Renal cortex interstitium (tissue), 11 donors: ENCODE measurements around the gene TOR3A. TPM values are rescaled to one million over a fixed set of nuclear protein-coding genes. Genes with fewer than 3 reads are reported as not detected.

Experiments used
- DNase-seq, 11 donors: peaks; one replicate each; pipeline ENCODE4 v3.0.0-alpha.2; 2013; ENCODE audit warnings: low read depth in 9 of 11, low spot score in 4 of 11; ENCODE audit errors: extremely low read depth in 1 of 11
- polyA plus RNA-seq, 3 donors: library from polyadenylated mRNA; unstranded; fragments of 120-200 nt; gene quantifications; one replicate each; pipeline ENCODE4 v1.2.1, GENCODE V29; 2013; ENCODE audit not compliant: insufficient read length in 3 of 3

TOR3A gene
- polyA plus RNA-seq, 3 donors: 23.1 to 24.5 (median 23.7) TPM

GRCh38 chr1:179053486-179053885 lies 28.4 kb upstream of the TOR3A start:
- DNase-seq: no peak

GRCh38 chr1:179055937-179056336 lies 25.9 kb upstream of the TOR3A start:
- DNase-seq: no peak

DNA sequence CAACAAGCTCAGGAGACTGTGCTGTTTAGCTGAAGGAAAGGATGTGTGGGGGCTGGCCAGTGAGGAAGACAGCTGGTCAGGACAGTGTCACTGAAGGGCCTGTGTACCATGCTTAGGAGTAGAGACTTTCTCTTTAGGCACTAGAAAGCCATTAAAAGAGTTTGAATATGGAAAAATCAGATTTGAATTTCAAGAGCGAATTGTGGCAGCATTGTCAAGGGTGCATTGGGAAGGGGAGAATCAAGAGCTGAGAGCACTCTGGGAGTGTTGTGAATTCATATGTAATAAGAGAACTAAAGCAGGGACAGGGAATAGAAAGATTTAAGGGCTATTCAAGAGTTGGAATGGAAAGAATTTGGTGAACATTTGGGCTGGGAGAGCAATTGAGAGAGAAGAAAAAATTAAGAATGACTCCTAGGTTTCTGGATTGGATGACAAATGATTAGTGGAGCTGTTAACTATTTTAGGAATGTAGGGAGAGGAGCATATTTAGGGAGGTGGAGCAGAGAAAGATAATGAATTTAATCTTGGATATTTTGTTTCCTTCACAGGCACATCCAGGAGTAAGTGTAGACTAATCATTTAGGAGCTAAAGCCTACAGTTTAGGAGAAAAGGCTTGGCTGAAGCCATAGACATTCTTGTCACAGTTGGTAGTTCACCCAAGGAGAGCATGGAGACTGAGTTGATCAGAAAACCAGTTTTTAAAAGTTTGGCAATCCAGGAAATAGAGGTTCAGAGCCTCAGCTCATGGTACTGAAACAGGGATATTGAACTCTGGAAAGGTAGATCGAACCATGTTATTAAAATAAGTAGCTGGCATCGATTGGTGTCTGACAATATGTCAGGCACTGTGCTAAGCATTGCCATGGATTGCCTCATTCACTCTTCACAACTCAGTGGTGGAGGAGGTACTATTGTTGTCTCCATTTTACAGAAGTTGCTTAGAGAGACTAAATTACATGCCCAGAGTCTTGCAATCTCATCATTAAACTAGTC lies 23.1 kb upstream of the TOR3A start:
- DNase-seq: no peak

- DNase-seq: no peak
These were observed 20.2 kb upstream of the TOR3A start for GRCh38 chr1:179061360-179062282.

GRCh38 chr1:179066471-179066870 lies 15.4 kb upstream of the TOR3A start:
- DNase-seq: no peak

- no peak for DNase-seq
These were observed 4.5 kb upstream of the TOR3A start for GRCh38 chr1:179077396-179077795.

GRCh38 chr1:179079113-179079761 lies 2.6 kb upstream of the TOR3A start:
- DNase-seq: peak in 9 of 11 donors; percentile 36 to 74 (median 53)

DNA sequence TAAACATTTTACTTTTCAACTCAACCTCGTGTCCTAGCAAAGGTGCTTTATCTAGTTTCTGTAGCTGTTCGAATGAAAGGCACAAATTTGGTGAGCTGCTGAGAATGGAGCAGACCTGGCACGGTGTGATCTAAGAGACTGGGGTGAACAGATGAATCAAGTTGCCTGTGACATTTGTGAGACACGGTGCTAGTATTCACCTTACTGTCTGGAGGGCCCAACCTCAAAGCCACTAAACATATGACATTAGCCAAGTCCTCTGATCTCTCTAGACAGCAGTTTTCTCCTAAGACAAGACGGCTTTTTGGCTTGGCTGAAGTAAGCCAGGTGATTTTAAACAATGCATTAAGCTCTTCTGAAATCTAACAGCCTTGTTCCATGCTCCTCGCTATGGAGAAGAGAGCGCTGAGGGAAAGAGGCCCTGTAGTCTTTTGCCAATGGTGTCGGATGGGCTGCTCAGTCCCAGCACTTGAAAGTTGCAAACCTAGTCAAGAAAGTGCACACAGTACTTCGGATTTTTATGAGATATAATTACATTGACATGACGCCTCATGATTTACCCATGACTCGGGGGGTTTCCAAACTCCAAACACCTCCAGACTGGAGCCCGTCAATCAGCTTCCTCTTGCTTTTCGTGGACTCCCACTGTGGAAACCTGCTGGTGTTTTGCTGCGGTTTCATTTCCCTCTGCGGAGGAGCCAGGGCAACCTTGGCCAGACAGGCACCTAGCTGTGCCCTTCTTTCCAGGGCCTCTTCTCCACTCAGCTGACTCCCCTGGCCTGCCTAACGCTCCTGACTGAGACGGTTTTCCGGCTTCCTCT lies 794 bp upstream of the TOR3A start:
- DNase-seq: no peak

DNA sequence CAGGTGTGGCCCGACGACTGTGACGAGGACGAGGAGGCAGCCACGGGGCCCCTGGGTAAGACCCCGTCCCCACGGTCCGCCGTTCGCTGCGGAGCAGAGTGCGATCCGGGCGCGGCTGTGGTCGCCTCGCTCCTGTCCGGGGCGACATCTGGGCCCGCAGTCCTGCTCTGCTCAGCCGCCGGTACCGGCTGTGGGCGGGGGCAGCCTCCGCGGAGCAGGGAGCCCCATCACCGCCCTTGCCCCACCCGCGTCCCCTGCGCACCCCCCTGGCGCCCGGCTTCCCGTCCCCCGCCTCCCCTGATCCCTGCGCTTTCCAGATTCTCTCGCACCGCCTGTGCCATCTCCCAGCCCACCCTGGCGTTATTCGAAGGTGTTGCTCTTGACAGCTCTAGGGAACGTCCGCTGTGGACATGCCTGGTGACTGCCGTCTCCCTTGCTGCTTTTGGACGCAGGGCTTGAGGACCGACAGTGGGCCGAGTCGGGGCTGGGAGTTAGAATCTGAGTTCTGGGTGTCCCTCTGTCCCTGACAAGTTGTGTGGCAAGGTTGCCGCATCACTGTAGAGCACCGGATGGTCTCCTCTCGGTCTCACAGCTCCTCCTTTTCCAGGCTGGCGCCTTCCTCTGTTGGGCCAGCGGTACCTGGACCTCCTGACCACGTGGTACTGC lies 596 bp downstream of the TOR3A start:
- DNase-seq: peak in 4 of 11 donors; percentile 22 to 32 (median 25)

- DNase-seq: no peak
These were observed 1.1 kb downstream of the TOR3A start for GRCh38 chr1:179082999-179083335.

GRCh38 chr1:179083533-179083932 lies 1.7 kb downstream of the TOR3A start:
- DNase-seq: no peak

DNA sequence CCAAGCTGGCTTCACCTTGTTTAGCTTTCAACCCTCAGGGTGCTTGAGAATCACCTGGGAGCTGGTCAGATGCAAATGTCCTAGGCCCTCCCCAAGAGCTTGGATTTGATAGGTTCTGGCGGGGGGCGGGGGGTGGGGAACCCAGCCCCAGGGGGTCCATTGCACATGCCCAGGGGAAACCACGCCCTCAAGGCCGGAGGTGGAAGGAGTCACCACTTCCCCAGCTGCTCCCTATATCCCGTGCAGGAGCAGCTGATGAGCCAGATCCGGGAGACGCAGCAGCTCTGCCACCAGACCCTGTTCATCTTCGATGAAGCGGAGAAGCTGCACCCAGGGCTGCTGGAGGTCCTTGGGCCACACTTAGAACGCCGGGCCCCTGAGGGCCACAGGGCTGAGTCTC lies 5.8 kb downstream of the TOR3A start:
- no peak for DNase-seq

DNA sequence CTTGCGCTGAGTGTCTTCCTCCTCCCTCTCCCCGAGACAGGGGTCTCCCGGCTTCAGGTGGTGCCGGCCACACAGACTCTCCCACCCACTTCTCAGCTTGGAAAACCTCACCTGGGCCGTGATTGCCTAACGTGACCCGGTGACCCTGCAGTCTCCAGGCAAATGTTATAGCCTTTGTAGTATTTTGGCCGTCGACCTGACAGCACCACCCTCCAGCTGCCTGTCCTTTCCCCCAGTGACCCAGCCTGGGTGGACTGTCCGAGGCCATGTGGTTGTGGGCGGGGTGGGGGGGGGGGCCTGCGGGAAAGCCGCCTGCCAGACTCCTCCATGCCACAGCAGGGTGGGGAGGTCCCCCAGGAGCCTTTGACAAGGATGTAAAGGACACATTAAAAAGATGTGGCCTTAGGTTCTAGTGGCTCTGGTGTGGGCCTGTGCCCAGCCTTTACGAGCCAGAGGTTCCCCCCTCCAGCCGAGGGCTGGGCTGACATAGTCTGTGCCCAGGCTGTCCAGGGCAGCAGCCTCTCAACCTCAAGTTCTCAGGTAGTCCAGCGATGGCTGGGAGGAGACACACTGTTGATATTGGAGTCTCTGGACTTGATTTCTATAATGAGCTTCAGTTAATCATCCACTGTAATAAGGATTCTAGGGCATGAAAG lies 8.1 kb downstream of the TOR3A start:
- DNase-seq: no peak

DNA sequence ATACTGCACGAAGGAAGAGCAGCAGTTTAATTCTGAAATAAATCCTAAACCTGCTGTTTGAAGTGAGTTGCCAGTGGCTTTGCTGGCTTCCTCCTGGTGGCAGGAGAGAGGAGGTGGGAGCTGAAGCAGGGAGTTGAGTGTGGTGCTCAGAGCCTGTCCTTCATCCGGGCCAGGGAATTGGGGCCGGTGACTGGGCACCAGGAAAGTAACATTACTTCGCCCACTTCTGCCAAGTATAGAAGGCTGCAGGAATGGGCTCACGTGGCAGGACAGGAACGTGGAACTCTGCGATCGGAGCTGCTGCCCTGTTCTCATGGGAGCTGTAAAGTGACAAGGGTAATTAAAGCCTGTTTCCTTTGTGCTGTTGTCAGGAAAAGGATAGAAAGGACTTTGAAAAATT lies 8.7 kb downstream of the TOR3A start:
- no peak for DNase-seq

DNA sequence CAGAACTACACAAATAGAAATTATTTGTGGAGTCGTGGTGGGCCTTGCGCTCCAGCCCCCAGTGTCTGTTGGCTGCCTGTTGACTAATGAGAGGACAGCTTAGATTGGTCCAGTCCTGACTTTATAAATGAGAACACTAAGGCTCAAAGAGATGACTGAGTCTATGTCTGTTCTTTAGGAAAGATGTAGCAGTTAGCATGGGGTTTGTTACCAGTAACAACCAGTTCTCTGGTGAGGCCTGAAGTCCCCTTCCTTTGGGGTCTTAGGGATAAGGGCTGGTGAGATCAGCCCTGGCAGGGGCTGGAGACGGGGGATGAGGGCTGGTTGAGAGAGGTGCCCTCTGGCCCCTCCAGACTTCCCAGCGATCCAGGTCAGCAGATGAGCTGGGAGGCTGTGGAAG lies 9.1 kb downstream of the TOR3A start:
- DNase-seq: no peak

DNA sequence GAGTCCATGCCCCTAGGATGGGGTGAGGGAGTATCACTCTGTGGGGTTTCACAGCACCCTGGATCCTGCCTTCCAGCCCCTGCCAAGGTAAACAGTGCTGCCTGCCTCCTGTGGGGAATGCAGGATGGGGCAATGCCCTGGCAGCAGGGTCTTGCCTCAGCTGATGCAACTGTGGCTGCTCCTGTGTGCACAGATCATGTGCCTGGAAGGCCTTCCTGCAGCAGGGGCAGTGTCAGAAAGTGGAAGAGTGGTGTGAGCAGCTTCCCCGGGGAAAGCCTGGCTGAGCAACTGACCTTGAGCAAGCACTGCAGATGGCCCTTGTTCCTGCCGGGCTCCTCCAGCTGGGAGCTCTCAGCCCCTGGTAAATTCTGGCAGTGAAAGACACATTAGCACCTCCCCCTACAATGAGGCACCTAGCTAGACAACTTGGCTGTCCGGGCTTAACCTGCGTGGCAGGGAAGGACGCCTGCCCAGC lies 9.9 kb downstream of the TOR3A start:
- DNase-seq: no peak

- no peak for DNase-seq
These were observed 11.1 kb downstream of the TOR3A start for GRCh38 chr1:179092896-179093461.
